ENCODE measurements around the gene GPHN.
"Not testable (repeated sequence)": the region's sequence is repeated elsewhere in the genome, so short reads cannot be mapped to it uniquely, and the experiment has no call there.

The GPHN gene

GRCh38 chr14:66657780-66658179 lies 149.8 kb downstream of the GPHN start:
- DNase-seq (ENCODE audit: low read depth in 2 of 2): no peak

GRCh38 chr14:66662374-66662773 lies 154.4 kb downstream of the GPHN start:
- no peak for DNase-seq (ENCODE audit: low read depth in 2 of 2)

- no peak for DNase-seq (ENCODE audit: low read depth in 2 of 2)
Measured at GRCh38 chr14:66677780-66678179, 169.8 kb downstream of the GPHN start.

- no peak for DNase-seq (ENCODE audit: low read depth in 2 of 2)
Measured at GRCh38 chr14:66680216-66680615, 172.3 kb downstream of the GPHN start.

- no peak for DNase-seq (ENCODE audit: low read depth in 2 of 2)
Measured at GRCh38 chr14:66696326-66696725, 188.4 kb downstream of the GPHN start.

GRCh38 chr14:66698503-66698902 lies 190.6 kb downstream of the GPHN start:
- DNase-seq (ENCODE audit: low read depth in 2 of 2): no peak

- no peak for DNase-seq (ENCODE audit: low read depth in 2 of 2)
Measured at GRCh38 chr14:66701813-66702212, 193.9 kb downstream of the GPHN start.

- DNase-seq (ENCODE audit: low read depth in 2 of 2): no peak
Measured at GRCh38 chr14:66708267-66708666, 200.3 kb downstream of the GPHN start.

GRCh38 chr14:66709291-66709690 lies 201.3 kb downstream of the GPHN start:
- no peak for DNase-seq (ENCODE audit: low read depth in 2 of 2)

- not testable (repeated sequence) for DNase-seq (ENCODE audit: low read depth in 2 of 2)
Measured at GRCh38 chr14:66714291-66714690, 206.3 kb downstream of the GPHN start.

- not testable (repeated sequence) for DNase-seq (ENCODE audit: low read depth in 2 of 2)
Measured at GRCh38 chr14:66715313-66715712, 207.4 kb downstream of the GPHN start.

GRCh38 chr14:66716227-66716626 lies 208.3 kb downstream of the GPHN start:
- no peak for DNase-seq (ENCODE audit: low read depth in 2 of 2)

- no peak for DNase-seq (ENCODE audit: low read depth in 2 of 2)
Measured at GRCh38 chr14:66717561-66718140, 209.7 kb downstream of the GPHN start.

- no peak for DNase-seq (ENCODE audit: low read depth in 2 of 2)
Measured at GRCh38 chr14:66724996-66725395, 217.0 kb downstream of the GPHN start.

GRCh38 chr14:66731298-66731697 lies 223.4 kb downstream of the GPHN start:
- DNase-seq (ENCODE audit: low read depth in 2 of 2): not testable (repeated sequence)

- DNase-seq (ENCODE audit: low read depth in 2 of 2): no peak
Measured at GRCh38 chr14:66735853-66736252, 227.9 kb downstream of the GPHN start.

GRCh38 chr14:66739826-66740225 lies 231.9 kb downstream of the GPHN start:
- DNase-seq (ENCODE audit: low read depth in 2 of 2): no peak

- DNase-seq (ENCODE audit: low read depth in 2 of 2): no peak
Measured at GRCh38 chr14:66745078-66745477, 237.1 kb downstream of the GPHN start.

- no peak for DNase-seq (ENCODE audit: low read depth in 2 of 2)
Measured at GRCh38 chr14:66746316-66747006, 238.5 kb downstream of the GPHN start.

- DNase-seq (ENCODE audit: low read depth in 2 of 2): no peak
Measured at GRCh38 chr14:66752109-66752508, 244.2 kb downstream of the GPHN start.

GRCh38 chr14:66758031-66758613 lies 250.2 kb downstream of the GPHN start:
- DNase-seq (ENCODE audit: low read depth in 2 of 2): no peak

GRCh38 chr14:66772146-66772545 lies 264.2 kb downstream of the GPHN start:
- no peak for DNase-seq (ENCODE audit: low read depth in 2 of 2)

GRCh38 chr14:66782853-66783252 lies 274.9 kb downstream of the GPHN start:
- DNase-seq (ENCODE audit: low read depth in 2 of 2): no peak

Data from stimulated activated CD8-positive, alpha-beta memory T cell treated with anti-CD3 and anti-CD28 coated beads, Interleukin-7, amount 100 ng/mL, for 1 hour (primary cell).